OCI-LY1 (cell line): ENCODE measurements around the gene ZNF827.

Experiments
- H2AFZ ChIP-seq: fragments of 200-600 bp; sonication (generic), shearing (Covaris generic); 2 replicates; pipeline ENCODE4 v1.6.0; 2014; ENCODE audit warnings: antibody characterized with exemption, mild to moderate bottlenecking, low read length
- H3F3A ChIP-seq: fragments of 200-600 bp; sonication (generic), shearing (Covaris generic); 2 replicates; pipeline ENCODE4 v1.6.0; 2014; ENCODE audit warnings: mild to moderate bottlenecking, antibody characterized with exemption, low read length, moderate library complexity; ENCODE audit not compliant: insufficient read depth
- H3K27ac ChIP-seq: fragments of 200-600 bp; sonication (generic); 2 replicates; pipeline ENCODE4 v1.5.1; 2014; ENCODE audit warnings: low read length, mixed run types, mild to moderate bottlenecking, low read depth; ENCODE audit not compliant: poor library complexity, severe bottlenecking
- H3K27me3 ChIP-seq: fragments of 200-600 bp; sonication (generic); 2 replicates; pipeline ENCODE4 v1.6.0; 2014; ENCODE audit warnings: antibody characterized with exemption, mild to moderate bottlenecking, low read length, moderate library complexity; ENCODE audit not compliant: insufficient read depth
- H3K36me3 ChIP-seq: fragments of 200-600 bp; sonication (generic); 2 replicates; pipeline ENCODE4 v1.6.1; 2014; ENCODE audit warnings: mild to moderate bottlenecking, antibody characterized with exemption, low read length, moderate library complexity, mixed read lengths; ENCODE audit not compliant: insufficient read depth
- H3K4me1 ChIP-seq: fragments of 200-600 bp; sonication (generic); 2 replicates; pipeline ENCODE4 v1.5.1; 2014; ENCODE audit warnings: mild to moderate bottlenecking, low read length, moderate library complexity; ENCODE audit not compliant: insufficient read depth, severe bottlenecking
- H3K4me2 ChIP-seq: fragments of 200-600 bp; sonication (generic), shearing (Covaris generic); 2 replicates; pipeline ENCODE4 v1.6.1; 2014; ENCODE audit warnings: low read length
- H3K4me3 ChIP-seq: fragments of 200-600 bp; sonication (generic); 2 replicates; pipeline ENCODE4 v1.5.1; 2014; ENCODE audit warnings: low read length, low read depth, mild to moderate bottlenecking, mixed read lengths; ENCODE audit not compliant: poor library complexity, severe bottlenecking
- H3K79me2 ChIP-seq: fragments of 200-600 bp; shearing (Covaris generic); 2 replicates; pipeline ENCODE4 v1.6.1; 2016; ENCODE audit warnings: mixed run types, low read length, mixed read lengths; ENCODE audit not compliant: insufficient read depth
- H3K9ac ChIP-seq: fragments of 200-600 bp; sonication (generic), shearing (Covaris generic); 2 replicates; pipeline ENCODE4 v1.6.1; 2014; ENCODE audit warnings: mild to moderate bottlenecking, low read length, mixed read lengths
- H3K9me2 ChIP-seq: fragments of 200-600 bp; sonication (generic), shearing (Covaris generic); 2 replicates; pipeline ENCODE4 v1.6.1; 2014; ENCODE audit warnings: low read depth, mild to moderate bottlenecking, low read length, mixed read lengths
- H3K9me3 ChIP-seq: fragments of 200-600 bp; shearing (Covaris generic); 2 replicates; pipeline ENCODE4 v1.6.1; 2014; ENCODE audit warnings: low read length, mixed read lengths
- H4K20me1 ChIP-seq: fragments of 200-600 bp; sonication (generic), shearing (Covaris generic); 2 replicates; pipeline ENCODE4 v1.6.0; 2016; ENCODE audit warnings: mild to moderate bottlenecking, low read length; ENCODE audit not compliant: insufficient read depth
- CTCF ChIP-seq: fragments of 200-600 bp; sonication (generic), shearing (Covaris generic); IDR thresholded peaks from 2 replicates; pipeline ENCODE4 v1.5.1; 2017; ENCODE audit warnings: mild to moderate bottlenecking, antibody characterized with exemption, low read length, moderate library complexity, mixed read lengths
- EZH2 ChIP-seq: fragments of 200-600 bp; sonication (generic), shearing (Covaris generic); IDR thresholded peaks from 2 replicates; pipeline ENCODE4 v1.8.0; 2017; ENCODE audit warnings: borderline replicate concordance, mixed run types, mild to moderate bottlenecking, antibody characterized with exemption, low read length, moderate library complexity, mixed read lengths

Gene ZNF827

GRCh38 chr4:145814246-145814645, 124.4 kb downstream of the ZNF827 start:
- no peaks in the 10 kb centered on the region for H3K9me2 ChIP-seq
- no peak overlapping the region for H2AFZ ChIP-seq
- TF ChIP-seq CTCF (no peak), EZH2 (no peak)
- H3F3A ChIP-seq: no peaks in the 10 kb centered on the region
- no peak overlapping the region for H3K27ac ChIP-seq
- no peak overlapping the region for H3K4me2 ChIP-seq
- H3K9ac ChIP-seq: no peak overlapping the region
- H4K20me1 ChIP-seq: no peaks in the 10 kb centered on the region
- H3K79me2 ChIP-seq: no peaks in the 10 kb centered on the region
- H3K4me3 ChIP-seq: no peak overlapping the region
- H3K36me3 ChIP-seq: peaks cover 67% of the 10 kb centered on the region
- peaks cover 3% of the 10 kb centered on the region for H3K4me1 ChIP-seq
- no peaks in the 10 kb centered on the region for H3K27me3 ChIP-seq
- H3K9me3 ChIP-seq: 0 out of 2 replicates have a peak, but pooled peaks cover 3% of the 10 kb centered on the region

GRCh38 chr4:145812919-145813318, 125.7 kb downstream of the ZNF827 start:
- H2AFZ ChIP-seq: no peak overlapping the region
- TF ChIP-seq CTCF: no peak
- no peak for TF ChIP-seq EZH2
- H3K4me3 ChIP-seq: no peak overlapping the region
- no peaks in the 10 kb centered on the region for H3K79me2 ChIP-seq
- no peaks in the 10 kb centered on the region for H3F3A ChIP-seq
- no peaks in the 10 kb centered on the region for H3K27me3 ChIP-seq
- H3K9me2 ChIP-seq: no peaks in the 10 kb centered on the region
- 0 out of 2 replicates have a peak, but pooled peaks cover 3% of the 10 kb centered on the region for H3K9me3 ChIP-seq
- no peak overlapping the region for H3K4me2 ChIP-seq
- H3K36me3 ChIP-seq: peaks cover 77% of the 10 kb centered on the region
- no peak overlapping the region for H3K9ac ChIP-seq
- H3K4me1 ChIP-seq: no peaks in the 10 kb centered on the region
- H4K20me1 ChIP-seq: no peaks in the 10 kb centered on the region
- H3K27ac ChIP-seq: no peak overlapping the region

DNA sequence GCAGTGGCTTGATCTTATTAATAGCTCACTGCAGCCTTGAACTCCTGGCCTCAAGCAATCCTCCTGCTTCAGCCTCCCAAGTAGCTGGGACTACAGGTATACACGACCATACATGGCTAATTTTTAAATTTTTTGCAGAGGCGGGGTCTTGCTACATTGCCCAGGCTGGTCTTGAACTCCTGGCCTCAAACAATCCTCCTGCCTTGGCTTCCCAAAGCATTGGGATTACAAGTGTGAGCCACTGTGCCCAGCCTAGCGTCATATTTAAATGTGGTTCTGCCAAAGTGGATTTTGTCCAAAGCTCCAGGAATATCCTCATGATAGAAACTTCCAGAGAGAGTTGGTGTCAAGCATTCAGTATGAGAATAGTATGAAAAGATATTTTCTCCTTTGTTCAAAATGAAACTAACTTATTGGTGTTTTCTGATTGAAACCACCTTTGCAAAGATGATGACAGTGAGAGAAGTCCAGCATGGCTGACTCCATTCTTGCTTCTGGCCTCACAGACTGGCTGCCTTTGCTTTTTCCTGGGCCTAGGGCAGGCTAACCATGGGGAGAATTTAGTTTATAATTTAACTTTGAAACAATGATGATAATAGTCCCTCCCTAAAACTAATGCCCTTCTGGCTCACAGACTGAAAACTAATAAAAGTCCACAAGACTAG, 129.6 kb downstream of the ZNF827 start:
- Histone ChIP-seq H3F3A (no peaks in the 10 kb centered on the region), H4K20me1 (no peaks in the 10 kb centered on the region), H3K4me1 (no peaks in the 10 kb centered on the region), H3K36me3 (peaks cover 57% of the 10 kb centered on the region), H3K4me2 (no peak overlapping the region), H3K9me3 (0 out of 2 replicates have a peak, but pooled peaks cover 3% of the 10 kb centered on the region), H3K9me2 (no peaks in the 10 kb centered on the region), H3K27ac (no peak overlapping the region), H3K4me3 (no peak overlapping the region), H3K79me2 (no peaks in the 10 kb centered on the region), H3K9ac (no peak overlapping the region), H2AFZ (no peak overlapping the region), H3K27me3 (no peaks in the 10 kb centered on the region)
- TF ChIP-seq CTCF: no peak
- TF ChIP-seq EZH2: no peak
